Left ventricle myocardium superior (tissue), 1 donor: ENCODE measurements around the gene FANCI. TPM values are rescaled to one million over a fixed set of nuclear protein-coding genes. Genes with fewer than 3 reads are reported as not detected.
A peak's percentile ranks its signal among the peaks of the same experiment; 100 is the strongest.
"Not testable (repeated sequence)": the region's sequence is repeated elsewhere in the genome, so short reads cannot be mapped to it uniquely, and the experiment has no call there.

ENCODE experiments used
- ATAC-seq: fragments of 200-7000 bp; cut with Tn5 transposase; one replicate; pipeline ENCODE4 v1.9.1; 2020; ENCODE audit warnings: mild to moderate bottlenecking, moderate library complexity
- DNase-seq: peaks from one replicate; pipeline ENCODE4 v3.0.0-alpha.2; 2020
- intact Hi-C: fragments of 100-400 bp; cut with micrococcal nuclease; formaldehyde crosslinking; loops from one replicate; pipeline ENCODE4 v1.11.0; 2022
- total RNA-seq: library from RNA; stranded (reverse); fragmentation: NEBNext Ultra II Directional; extraction: Animal tissue kit (Norgen Biotek cat#: 25700); gene quantifications from one replicate; pipeline ENCODE4 v1.2.1, GENCODE V29; 2021
- donor health status: DM: no; HTN: yes; CAD: no; lungs with severe emphysema.

The FANCI gene
- total RNA-seq, 1 donor from 2014 or later, result 1.9 TPM

DNA sequence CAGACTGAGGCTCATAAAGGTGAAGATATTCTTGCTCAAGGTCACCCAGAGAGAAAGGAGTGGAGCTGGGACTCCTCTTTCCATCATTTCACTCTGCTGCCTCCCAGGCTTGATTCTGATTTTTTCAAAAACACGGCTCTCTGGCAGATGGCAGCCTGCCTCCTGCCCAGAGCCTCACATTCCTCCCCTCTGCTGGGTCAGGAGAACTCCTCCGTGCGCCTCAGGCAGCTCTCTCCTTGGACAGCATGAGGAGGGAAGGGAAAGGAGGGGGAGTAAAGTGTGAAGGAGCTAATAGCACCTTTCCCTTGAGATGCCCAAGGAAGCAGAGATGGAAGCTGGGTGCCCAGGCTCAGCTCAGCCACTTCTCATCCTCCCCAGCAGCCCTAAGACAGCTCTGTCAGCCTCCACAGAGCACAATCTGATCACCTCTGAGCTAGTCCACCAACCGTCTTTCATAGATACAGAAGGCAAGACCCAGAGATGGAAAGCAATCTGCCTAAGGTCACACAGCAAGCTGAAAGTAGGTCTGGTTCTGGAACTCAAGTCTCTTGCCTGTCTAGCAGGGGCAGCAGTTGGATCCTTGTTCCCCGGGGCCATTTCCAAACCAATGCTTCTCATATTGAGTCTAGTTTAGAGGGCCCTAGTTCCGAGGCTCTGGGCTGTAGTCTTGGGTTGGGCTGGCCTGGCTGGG, 25.9 kb upstream of the FANCI start:
- DNase-seq (no peak), ATAC-seq (no peak)
- intact Hi-C loops, result no loop called here

DNA sequence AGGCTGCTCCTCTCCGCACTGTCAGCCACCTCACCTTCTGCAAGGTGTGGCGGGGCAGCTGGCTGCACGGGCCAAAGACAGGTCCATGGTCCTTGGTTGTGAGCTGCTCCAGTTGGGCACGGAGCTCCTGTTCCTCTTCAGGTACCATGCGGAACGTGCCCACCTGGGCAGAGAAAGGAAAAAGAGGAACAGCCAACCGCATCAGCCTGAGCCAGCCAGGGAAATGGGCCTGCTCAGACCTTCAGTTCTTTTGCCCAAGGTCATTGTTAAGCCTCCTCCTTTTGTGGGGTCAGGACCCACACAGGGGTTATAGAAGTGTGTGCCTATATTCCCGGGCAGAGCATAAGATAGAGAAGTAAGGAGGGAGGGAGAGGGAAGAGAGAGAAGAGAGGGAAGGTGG, 25.2 kb upstream of the FANCI start:
- intact Hi-C loops, result no loop called here
- DNase-seq (no peak), ATAC-seq (no peak)

DNA sequence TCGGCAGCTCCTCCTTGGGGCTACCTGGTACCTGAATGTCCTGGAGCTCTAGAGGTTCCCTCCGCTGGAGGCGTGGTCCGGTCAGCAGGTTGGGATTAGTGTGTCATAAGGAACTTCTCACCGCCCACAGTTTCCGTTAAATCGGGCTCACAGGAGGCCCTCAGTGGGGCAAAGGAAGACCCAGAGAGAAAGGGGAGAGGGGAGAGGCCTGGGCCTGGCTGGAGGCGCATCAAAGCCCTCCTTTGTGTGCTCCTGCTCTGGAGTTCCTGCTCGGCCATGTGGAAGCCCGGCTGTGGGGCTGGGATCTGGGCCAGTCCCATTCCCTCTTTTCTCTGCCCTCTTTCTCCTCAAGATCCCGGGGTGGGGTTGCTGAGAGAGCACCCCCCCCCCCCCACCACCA, 22.2 kb upstream of the FANCI start, which contains the start of gene RLBP1:
Gene RLBP1 (minus strand): TSS at position 37 of the 400 bp plus-strand sequence. CDS start 2,604 bp downstream, outside the sequence.
- intact Hi-C loops, result no loop called here
- DNase-seq, result no peak
- ATAC-seq, result no peak

DNA sequence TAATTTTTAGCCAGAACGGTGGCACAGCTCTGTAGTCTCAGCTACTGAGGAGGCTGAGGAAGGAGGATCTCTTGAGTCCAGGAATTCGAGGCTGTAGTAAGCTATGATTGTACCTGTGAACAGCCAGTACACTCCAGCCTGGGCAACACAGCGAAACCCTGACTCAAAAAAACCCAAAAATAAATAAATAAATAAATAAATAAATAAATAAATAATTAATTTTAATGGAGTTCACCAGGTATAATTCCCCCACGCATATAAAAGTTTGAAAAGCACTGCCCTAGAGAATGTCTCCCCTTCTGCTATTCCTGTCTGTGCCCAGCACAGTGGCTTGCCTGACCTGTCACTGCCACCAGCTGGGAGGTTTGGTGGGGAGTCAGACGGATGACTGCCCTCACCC, 18.2 kb upstream of the FANCI start:
- ATAC-seq, result no peak
- intact Hi-C loops, result no loop called here
- DNase-seq, result no peak

DNA sequence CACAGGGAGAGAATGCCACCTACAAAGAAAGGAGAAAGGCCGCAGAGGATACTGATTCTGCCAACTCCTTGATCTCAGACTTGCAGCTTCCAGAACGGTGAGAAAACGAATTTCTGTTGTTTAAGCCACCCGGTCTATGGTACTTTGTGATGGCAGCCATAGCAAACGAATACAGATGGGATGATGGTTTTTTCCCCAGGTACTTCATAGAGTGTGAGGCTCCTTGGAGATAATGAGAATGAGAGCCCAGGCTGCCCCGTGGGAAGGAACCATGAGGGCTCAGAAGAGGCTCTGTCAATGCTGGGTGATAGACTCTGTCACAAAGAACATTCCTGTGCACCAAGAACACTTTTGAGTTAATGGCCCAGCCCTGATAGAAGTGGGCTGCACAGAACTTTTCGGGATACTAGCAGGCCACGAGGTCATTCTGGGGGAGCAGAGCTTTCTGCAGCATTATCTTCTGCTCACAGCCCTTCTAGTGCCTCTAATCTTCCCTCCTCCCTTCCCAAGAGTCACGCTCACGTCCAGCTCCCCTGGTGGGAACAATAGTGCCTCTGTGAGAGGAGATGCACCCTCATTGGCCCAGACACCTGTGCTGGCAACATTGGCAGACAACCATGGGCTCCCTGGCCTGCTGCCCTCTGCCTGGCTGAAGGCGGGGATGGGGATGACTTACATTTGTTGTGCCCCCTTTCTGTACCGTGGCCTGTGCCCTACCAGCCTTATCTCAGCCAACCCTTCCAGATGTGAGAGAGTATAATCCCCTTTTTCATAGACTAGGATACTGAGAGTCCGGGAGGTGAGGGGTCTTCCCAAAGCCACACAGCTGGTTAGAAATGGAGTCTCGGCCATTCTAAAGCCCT, 17.2 kb upstream of the FANCI start:
- no peak for DNase-seq
- intact Hi-C loops, result no loop called here
- ATAC-seq, result no peak

DNA sequence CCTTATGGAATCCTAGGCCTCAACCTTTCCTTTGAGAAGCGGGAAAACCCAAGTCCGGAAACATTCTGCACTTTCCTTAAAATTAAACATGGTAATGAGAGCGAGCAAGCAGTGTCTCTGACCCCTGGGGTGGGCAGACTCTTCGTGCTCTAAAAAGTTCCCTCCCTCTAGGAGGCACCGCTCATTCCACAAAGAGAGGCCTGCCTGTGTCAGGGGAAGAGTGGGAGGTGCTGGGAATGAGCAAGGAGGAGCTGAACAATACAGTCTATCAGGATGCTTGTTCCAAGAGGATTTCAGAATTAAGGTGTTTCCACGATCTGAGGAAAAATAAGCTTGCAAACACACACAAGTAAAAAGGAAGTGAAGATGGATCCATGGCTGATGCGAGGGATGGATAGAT, 16.4 kb upstream of the FANCI start:
- intact Hi-C loops, result no loop called here
- ATAC-seq (no peak), DNase-seq (no peak)

DNA sequence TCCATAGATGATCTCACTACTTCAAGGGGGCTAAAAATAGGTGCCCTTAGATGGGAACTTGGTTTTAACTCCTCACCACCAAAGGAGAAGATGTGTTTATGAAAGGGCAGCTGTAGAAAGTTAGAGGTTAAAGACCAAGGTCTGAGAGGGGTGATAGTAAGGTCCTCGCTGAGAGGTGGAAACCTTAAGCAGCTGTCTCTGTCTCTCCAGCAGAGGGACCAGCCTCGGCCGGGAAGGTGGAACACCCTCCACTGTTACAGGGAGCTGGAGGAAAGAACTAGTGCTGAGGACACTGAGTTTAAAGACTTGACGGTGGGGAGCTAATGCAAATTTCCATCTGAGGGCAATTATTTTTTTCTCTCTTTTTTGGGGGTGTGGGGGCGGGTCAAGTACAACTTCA, 13.5 kb upstream of the FANCI start:
- intact Hi-C loops, result no loop called here
- no peak for DNase-seq
- no peak for ATAC-seq

DNA sequence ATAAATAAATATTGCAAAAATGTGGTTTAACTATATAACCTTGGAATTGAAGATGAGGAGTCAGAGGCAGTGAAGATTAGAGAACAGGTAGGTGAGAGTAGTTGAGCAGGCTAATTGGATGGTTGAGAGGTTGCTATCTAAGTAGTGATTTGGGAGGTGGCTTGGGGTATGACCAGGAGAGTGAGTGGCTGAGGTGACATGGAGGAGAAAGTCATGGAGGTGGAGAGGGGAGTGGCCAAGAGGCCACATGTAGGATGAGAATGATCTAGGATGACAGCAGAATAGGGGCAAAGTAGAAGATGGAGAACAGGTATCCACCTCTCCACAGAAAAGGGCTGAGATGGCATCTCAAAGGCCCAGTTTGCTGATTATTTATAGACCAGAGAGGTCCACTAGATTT, 11.9 kb upstream of the FANCI start:
- ATAC-seq (no peak), DNase-seq (no peak)
- intact Hi-C loops, result no loop called here

DNA sequence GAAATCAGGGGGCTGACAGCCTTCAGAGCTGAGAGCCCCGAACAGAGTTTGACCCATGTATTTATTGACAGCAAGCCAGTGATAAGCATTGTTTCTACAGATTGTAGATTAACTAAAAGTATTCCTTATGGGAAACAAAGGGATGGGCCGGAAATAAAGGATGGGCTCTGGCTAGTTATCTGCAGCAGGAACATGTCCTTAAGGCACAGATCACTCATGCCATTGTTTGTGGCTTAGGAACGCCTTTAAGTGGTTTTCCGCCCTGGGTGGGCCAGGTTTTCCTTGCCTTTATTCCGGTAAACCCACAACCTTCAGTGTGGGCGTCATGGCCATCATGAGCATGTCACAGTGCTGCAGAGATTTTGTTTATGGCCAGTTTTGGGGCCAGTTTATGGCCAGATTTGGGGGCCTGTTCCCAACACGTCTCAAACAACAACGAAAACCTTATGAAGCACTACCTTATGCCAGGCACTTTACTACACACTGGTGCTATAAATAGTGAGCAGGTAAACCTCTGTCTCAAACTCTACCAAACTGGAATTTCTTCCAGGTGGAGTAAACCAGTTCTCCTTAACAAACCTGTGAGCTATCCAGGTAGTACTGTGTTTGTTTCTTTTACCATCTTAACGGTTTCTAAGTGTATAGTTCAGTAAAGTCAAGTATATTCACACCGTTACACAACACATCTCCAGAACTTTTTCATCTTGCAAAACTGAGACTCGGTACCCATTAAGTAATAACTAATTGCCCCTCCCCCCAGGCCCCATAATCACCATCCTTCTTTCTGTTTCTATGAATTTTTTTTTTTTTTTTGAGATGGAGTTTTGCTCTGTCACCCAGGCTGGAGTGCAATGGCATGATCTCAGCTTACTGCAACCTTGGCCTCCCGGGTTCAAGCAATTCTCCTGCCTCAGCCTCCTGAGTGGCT, 3.6 kb upstream of the FANCI start:
- ATAC-seq, DNase-seq, intact Hi-C loops: not testable (repeated sequence)

DNA sequence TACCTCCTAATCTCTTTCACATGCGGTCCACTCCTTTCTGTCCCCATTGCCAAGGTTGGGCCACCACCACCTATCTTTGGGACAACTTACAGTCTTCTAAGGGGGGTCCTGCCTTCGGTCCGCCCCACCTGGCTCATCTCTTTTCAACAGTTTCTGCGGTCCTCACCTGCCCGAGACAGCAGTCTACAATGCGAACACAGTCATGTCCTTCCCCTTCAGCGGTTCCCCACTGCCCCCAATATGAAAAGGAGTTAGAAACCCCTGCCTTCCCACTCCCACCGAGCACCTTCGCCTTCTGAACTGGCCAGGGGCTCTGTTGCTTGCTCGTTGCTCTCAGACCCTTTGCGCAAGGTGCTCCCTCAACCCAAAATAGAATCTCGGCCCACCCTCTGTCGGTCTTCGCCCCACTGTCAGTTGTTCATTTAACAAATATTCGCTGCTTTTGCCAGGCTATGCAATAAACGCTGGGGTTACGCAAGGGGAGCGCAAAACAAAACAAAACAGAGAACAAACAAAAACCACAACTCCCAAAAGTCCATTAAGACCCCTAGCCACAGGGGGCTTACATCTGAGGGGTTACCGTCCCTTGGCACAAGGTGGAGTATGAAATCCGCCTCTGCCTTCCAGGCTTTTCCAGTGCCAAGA, 611 bp upstream of the FANCI start:
- DNase-seq, result no peak
- intact Hi-C loops, result no loop called here
- ATAC-seq, result peak; percentile 44

DNA sequence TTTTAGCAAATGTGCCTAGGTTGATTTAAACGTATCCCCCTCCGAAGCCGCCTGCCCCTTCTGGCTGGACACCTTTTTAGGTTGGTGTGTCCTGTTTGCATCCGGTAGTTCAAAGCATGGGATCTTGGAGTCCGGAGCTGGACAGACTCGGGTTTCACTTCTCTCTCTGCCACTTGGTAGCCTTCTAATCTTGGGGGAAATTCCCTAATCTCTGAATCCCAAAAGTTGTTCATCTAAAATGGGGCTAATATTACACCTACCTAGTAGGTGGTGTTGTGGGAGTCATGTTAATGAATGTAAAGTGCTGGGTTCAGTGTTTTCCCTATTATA, 760 bp downstream of the FANCI start:
- no peak for ATAC-seq
- no peak for DNase-seq
- intact Hi-C loops, result no loop called here

DNA sequence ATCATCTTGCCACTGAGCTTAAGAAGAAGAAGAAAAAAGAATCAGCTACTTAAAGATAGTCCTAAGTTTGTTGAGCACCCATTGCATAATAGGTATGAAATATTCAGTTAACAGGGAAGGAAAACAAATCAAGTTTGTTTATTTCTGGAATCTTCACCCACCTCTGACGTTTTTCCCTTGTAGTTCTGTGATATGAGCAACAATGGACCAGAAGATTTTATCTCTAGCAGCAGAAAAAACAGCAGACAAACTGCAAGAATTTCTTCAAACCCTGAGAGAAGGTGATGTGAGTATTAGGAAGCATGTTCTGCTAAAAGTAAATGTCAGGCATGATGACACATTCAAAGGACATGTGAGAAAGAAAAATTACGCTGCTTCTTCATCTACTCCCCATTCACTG, 3.7 kb downstream of the FANCI start:
- ATAC-seq, result no peak
- DNase-seq, result no peak
- intact Hi-C loops, result no loop called here

DNA sequence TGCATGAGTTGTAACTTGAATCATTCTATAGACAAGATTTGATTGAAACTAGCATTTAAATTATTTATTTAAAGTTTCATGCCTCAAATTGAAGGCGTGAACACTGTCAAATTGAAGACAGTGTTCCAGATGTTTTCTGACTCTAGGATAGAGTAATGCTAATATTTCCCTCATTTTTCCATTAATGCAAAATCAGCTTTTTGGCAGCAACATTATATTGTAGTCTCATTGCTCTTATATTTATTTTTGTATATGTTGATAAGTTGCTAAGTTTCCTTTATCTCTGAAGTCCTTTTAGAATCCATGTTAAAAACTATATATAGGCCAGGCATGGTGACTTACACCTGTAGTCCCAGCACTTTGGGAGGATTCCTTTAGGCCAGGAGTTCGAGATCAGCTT, 4.8 kb downstream of the FANCI start:
- intact Hi-C loops, result no loop called here
- ATAC-seq (no peak), DNase-seq (no peak)

DNA sequence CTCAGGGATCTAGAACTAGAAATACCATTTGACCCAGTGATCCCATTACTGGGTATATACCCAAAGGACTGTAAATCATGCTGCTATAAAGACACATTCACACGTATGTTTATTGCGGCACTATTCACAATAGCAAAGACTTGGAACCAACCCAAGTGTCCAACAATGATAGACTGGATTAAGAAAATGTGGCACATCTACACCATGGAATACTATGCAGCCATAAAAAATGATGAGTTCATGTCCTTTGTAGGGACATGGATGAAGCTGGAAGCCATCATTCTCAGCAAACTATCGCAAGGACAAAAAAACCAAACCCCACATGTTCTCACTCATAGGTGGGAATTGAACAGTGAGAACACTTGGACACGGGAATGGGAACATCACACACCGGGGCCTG, 6.4 kb downstream of the FANCI start:
- ATAC-seq, DNase-seq, intact Hi-C loops: not testable (repeated sequence)

DNA sequence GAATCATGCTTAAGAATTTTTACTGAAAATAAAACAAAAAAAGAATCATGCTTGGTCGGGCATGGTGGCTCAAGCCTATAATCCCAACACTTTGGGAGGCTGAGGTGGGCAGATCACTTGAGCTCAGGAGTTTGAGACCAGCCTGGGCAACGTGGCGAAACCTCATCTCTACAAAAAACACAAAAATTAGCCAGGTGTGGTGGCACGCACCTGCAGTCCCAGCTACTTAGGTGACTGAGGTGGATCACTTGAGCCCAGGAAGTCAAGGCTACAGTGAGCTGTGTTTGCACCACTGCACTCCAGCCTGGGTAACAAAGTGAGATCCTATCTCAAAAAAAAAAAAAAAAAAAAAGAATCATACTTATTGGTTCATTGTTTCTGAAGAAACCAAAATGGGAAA, 33.5 kb downstream of the FANCI start:
- DNase-seq, intact Hi-C loops, ATAC-seq: not testable (repeated sequence)

DNA sequence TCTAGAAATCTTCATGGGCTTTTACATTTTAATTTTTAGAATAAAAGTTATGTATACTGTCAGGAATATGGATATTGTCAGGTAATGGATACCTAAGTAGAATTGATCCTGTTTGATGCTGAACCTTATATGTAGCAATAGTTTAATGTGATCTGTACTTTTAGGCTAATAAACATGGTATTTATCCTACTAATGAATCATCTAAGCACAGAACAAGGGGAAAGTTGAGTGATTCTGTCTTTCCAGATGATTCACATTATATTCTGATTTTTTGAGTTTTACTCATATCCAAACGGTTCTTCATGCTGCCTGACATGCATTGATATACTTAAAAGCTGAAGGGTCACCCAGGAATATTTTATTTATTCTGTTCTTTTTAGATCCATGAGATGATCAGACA, 34.5 kb downstream of the FANCI start:
- DNase-seq (no peak), ATAC-seq (no peak)
- intact Hi-C loops, result no loop called here

DNA sequence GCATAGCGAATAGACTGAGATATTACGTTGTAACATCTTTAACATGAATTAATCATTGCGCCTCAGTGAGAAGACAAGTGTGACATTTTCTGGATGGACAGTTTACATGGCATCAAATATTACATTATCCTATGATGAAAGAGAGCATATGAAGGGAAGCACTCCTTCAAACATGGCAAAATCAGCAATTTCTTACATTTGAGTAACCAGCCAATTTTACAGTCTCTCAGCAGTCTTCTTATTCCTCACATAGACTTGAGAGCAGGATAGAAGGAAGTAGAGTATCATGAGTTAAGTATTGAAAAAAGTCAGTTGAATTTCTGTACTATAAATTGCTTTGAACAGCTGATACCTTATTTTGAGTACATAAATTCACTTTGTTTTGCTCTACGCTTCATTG, 38.9 kb downstream of the FANCI start:
- DNase-seq, result no peak
- intact Hi-C loops, result no loop called here
- ATAC-seq, result no peak

DNA sequence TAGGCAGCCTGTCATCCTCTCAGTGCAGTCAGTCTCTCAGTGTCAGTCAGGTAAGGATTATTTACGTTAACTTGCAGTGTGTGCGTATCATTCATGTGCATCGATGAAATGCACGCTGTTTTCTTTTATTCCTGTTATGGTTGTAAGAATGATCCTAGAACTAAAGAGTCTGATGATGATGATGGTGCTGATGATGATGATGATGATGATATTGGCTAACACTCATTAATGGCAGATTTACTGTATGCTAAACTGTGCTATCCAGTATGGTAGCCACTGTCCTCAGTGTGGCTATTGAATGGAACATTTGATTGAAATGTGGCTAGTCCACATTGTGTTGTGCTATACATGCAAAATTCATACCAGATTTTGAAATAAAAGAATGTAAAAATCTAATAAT, 39.4 kb downstream of the FANCI start:
- ATAC-seq, result no peak
- no peak for DNase-seq

DNA sequence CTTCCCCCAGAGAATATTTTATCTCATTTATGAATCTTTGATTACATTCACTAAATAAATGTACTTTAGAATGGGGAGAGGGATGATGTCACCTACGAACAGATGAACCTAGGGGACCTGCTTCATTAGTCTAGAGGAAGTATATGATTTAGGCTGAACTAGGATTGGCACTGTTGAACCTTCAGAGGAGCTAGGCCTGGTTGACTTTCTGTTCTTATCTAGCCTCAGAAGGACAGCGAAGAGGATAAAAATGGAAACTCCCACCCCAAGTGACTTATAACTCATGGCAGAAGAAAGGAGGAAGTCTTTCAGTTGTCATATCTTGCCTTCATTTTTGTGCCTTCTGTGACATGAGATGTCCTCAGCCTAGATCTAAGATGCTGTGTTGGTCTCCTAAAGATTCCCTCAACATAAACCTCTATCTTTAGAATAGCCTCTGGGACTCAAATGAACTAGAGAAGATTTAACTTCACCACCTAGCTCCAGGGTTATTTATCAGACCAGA, 48.2 kb downstream of the FANCI start:
- no peak for ATAC-seq
- DNase-seq, result no peak
- intact Hi-C loops, result no loop called here

More for the DNA sequence above, 39.4 kb downstream of the FANCI start:
- intact Hi-C loops, result no loop called here
